Ammon's horn (tissue), 1 donor: Measurements from ENCODE around the gene EIPR1.
A peak's percentile ranks its signal among the peaks of the same experiment; 100 is the strongest.
"Not testable (repeated sequence)": the region's sequence is repeated elsewhere in the genome, so short reads cannot be mapped to it uniquely, and the experiment has no call there.

Source experiments
- DNase-seq: peaks from one replicate; pipeline ENCODE4 v3.0.0-alpha.2; 2016; ENCODE audit warnings: low spot score

EIPR1 gene

DNA sequence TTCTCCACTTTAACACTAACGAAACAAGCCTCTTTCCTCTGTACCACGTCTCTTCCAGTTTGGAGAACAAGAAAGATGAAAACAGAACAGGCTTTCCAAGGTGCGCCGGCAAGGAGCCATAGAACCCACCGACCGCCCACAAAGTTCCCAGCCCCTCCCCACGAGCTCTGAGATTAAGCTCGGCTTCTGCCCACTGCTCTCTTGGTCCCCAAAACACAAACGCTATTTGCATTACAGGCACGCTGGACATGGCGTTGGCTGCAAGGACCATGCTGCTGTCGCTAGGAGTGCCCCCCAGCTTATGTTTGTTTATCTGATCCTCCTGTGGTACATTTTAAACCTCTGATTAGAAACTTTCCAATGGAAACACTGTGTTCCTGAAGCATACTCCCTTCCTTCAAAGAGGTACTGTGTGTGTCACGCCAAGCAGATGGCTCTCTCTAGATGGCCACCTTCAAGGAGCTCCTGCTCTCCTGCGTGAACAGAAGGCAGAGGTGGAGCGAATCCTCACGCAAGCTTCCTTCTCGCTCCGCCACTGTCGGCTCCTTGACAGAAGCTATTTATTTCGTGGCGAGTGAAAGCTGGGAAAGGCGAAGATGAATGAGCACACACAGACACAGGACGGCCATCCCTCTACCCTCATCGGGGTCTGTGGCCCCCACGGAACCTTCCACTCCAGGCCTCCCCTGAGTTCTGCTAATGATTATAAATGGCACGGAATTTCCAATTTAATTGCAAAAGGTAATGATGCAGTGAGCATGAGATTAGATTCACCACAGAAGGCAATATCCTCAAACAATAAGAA lies 166.2 kb downstream of the EIPR1 start:
- no peak for DNase-seq

DNA sequence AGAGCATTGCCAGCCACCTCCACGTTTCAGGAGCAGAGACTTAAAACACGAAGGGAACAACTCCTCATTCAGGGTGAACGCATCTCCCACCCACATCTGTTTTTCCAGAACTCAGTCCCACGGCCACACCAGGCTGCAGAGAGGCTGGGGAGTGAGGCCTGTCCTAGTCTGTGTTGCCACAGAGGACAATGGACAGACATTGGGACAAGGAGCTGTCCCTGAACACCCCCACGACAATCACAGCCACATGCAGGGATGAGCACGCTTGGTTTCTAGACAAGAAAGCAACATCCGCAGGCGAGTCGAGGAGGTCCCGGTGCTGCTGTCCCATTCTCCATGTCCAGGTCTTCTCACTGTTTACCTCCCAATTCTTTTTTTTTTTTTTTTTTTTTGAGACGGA lies 167.4 kb downstream of the EIPR1 start:
- DNase-seq: no peak

DNA sequence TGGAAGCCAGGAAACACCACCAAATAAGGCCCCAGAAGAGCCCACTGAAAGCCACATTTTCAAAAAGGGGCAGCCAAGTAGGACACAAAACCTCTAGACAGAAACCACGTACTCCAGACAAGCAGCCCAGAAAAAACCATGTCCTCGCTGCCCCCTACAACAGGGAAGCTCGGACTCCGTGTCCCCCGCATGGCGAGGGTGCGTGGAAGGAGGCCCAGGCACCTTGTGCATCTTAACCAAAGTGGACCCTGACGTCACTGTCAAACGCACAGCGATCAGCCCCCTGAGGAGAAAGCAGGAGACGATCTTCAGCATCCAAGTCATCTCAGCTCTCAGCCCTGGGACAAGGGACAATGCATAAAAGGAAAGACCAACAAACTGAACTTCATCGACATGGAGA lies 168.4 kb downstream of the EIPR1 start:
- DNase-seq: no peak

DNA sequence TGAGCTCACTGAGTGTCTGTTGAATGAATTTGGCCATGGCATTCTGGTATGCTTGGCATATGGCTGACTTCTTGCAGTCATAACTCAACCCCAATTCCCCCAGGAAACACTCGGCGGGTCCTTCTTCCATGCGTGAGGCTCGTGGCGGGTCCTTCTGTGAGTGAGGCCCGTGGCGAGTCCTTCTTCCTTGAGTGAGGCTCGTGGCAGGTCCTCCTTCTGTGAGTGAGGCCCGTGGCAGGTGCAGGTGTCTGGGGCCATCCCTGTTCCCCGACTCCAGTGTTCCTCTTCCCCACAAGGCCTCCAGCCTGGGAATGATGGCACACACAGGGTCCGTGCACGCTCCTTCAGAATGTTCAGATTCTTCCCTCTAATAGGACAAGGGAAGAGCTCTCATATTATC lies 169.0 kb downstream of the EIPR1 start:
- no peak for DNase-seq

DNA sequence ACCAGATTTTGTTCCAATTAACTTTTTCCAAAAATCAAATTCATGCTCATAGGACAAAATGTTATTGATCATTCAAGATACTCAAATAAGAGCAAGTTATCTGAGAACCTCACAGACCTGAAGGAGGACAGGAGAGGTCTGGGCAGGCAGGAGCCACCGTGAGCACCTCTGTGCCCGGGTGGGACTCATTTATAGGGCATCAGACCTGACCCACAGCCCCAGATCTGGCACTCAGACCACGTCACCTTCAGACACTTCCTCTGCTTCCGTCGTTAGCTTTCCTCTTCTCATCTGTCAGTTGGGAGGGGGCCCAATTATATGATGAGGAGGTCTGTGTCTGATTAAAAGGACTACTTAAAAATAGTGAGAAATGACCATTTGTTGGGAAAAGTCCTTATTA lies 169.4 kb downstream of the EIPR1 start:
- no peak for DNase-seq

DNA sequence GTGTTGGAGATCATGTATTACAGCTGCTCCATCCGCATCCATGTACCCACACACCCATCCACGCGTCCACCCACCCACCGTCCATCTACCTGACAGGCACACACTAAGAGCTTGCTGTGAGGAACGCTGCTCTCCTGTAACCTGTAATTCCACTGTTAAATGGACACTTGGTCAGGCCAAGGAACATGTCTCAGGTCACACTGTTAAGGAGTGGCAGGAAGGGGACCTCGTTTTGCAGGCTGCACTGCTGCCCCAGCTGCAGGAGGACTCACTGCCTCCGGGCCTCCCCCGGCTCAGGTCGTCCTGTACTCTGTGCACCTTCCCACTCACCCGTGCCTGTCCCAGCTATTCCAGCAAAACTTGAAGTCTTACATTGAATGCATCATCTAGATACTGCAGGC lies 170.5 kb downstream of the EIPR1 start:
- no peak for DNase-seq

DNA sequence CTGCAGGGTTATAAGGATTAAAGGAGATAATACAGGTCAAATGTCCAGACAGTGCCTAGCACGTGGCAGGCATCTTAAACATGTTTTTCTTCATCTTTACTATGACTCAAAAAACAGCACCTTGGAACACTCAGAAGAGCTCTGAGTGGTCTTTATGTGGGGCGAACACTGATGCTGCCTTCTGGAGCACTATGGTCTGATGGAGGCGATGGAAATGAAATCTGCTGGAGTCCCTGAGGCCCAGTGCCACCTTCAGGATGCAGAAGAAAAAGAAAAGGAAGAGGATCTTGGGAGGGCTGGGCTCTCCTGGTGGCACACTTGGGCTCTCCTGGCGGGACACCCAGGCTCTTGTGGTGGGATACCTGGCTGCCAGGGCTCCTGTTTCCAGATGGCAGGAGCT lies 171.8 kb downstream of the EIPR1 start:
- DNase-seq: no peak

DNA sequence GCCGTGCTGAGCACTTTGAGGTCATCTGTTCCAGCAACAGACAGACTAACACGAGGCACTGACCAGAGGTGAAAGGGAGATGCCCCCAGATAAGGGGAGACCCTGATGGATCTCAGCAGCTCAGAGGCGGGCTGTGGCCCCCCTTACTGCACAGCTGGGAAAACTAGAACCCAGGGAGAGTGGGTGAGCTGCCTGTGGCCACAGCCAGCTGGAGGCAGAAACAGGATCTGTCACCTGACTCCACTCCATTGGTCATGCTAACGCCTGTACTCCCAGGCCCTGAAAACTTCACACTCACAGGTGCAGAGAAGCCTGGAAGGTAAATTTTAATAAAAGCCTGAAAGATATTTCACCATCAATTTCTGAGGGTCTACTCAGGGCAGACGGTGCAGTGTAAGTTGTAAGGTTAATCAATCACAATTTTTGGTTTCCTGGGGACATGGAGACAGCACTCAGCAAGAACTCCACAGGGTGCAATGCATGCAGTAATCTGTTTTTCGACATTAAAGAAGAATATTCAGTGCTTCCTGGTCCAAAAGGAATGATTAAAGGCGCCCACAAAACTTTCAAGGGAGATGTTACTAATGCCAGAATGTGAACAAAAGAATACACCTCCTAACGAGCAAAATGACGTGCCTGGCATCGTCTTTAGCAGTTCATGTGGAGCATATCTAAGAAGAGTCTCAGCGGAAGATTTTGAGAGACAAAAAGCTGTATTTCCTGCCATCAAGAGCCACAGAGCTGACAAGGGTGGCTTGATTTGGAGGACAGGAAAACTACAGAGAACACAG lies 173.4 kb downstream of the EIPR1 start:
- no peak for DNase-seq

DNA sequence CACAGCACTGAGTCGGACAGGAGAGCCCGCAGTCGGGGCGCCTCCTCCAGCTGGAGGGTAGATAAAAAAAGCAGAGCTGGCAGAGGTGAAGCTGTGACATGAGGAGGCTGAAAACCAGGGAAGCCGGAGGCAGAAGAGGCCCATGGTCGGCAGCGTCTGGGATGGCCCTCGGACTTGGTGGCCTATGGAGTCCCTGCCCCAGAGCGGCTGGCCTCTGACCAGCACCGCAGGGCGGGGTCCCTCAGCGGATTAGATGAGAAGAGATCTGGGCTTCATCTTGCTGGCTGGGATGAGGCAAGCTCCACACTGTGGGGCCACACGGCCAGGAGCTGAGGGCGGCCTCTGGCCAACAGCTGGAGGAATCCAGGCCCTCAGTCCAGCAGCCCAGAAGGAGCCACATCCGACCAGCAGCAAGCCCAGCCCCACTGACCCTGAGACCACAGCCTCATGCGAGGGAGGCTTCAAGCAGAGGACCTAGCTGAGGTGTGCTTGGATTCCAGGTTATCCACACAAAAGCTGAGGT lies 174.1 kb downstream of the EIPR1 start:
- DNase-seq: no peak

DNA sequence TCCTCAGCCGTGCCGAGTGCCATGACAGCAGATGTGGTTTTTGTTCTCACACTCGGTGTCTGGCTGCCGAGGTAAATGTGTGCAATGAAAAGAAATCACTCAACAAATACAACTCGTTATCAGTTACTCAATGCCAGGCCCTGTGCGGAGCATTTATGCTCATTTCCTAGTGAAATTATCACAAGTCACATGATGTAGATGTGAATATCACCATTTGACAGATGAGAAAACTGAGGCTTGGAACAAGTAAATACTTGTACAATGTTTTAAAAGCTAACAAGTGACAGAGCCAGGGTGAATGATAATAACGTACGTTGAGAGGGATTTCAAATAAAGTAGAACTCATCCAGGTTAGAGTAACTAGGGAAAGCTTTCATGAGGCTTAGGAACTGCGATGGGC lies 174.7 kb downstream of the EIPR1 start:
- no peak for DNase-seq

DNA sequence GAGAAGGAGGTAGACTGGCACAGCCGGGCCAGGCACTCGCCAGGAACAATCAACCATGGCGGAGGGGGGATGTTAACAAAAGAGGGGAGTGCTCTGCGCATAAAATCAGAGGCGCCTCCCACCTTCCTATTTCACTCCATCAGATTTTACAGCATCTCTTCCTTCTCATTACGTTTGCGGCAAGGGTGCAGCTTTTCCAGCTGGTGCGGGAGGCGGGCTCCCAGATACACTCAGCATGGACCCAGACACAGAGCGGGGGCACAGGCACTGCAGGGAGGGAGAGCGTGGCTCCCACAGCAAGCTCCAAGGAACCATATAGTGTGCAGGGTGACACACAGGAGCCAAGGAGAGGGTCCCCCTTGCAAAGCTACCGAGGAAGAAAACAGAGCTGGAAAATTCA lies 176.3 kb downstream of the EIPR1 start:
- DNase-seq: peak; percentile 65

DNA sequence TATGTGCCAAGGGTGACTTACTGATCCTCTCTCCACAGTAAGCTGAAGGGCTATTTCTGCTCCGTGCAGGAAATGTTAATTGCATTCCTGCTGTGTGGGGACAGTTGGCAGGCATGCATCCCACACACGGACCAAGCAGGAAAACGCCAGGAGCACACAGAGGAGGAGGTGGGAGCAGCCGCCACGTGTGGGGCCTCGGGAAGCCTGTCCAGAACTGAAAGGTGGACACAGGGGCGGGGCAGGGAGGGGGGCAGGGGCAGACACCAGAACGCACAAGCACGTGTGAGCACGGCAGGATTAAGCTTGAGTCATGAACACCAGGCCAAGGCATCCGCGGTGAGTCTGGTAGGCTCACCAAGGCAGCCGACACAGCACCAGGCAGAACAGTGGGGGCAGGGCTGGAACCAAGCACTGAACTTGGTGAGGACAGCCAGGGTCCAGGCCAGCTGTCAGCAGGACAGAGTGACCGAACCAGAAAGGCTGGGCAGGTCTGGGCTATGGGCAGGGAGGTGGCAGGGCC lies 177.1 kb downstream of the EIPR1 start:
- peak; percentile 25 for DNase-seq

DNA sequence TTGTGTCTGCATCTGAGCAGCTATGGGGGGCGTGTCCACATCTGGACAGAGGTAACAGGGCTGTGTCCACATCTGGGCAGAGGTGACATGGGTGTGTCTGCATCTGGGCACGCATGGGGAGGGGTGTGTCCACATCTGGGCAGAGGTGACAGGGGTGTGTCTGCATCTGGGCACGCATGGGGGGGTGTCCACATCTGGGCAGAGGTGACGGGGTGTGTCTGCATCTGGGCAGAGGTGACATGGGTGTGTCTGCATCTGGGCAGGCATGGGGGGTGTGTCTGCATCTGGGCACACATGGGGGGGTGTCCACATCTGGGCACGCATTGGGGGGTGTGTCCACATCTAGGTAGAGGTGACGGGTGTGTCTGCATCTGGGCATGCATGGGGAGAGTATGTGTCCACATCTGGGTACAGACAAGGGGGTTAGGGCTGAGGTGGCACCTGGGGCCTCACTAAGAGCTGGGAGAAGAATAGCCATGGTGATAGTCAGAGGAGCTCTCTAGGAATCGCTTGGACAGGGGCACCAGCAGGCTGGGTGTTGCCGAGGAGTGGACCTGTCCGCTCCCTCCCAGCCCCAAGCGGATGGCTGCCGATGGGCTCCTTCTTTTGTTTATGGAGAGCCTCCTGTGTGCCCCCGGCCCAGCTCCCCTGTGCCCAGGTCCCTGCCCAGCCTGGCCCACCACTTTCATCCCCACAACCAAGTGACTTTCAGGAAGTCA lies 177.8 kb downstream of the EIPR1 start:
- DNase-seq: no peak

DNA sequence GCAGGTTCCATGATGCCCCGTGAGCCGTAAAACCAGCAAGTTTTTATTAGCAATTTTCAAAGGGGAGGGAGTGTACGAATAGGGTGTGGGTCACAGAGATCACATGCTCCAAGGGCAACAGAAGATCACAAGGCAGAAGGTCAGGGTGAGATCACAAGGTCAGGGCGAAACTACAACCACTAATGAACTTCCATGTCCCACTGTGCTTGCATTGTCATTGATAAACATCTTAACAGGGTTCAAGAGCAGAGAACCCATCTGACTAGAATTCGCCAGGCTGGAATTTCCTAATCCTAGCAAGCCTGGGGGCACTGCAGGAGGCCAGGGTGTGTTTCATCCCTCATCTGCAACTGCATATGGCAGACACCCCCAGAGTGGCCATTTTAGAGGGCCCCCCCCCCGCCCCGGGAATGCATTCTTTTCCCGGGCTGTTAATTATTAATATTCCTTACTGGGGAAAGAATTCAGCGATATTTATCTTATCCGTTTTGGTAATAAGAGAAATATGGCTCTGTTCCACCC lies 178.9 kb downstream of the EIPR1 start:
- not testable (repeated sequence) for DNase-seq

DNA sequence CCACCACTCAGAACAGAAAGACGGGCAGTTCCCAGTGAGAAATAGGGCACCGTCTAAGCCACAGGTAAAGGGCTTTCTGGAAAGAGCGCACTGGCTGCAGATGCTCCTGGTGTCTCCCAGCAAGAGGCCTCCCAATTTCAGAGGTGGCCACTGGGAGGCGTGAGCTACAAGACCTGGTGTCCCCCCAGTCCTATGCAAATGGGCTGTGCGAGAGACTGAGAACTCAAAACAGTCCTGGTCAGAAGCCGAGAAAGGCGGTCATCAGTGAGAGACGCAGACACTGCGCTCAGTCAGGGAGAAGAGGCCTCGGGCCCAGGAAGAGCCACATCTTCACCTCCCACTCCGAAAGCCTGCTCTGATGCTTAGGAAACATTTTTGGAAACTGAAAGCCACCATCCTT lies 179.5 kb downstream of the EIPR1 start:
- DNase-seq: no peak

DNA sequence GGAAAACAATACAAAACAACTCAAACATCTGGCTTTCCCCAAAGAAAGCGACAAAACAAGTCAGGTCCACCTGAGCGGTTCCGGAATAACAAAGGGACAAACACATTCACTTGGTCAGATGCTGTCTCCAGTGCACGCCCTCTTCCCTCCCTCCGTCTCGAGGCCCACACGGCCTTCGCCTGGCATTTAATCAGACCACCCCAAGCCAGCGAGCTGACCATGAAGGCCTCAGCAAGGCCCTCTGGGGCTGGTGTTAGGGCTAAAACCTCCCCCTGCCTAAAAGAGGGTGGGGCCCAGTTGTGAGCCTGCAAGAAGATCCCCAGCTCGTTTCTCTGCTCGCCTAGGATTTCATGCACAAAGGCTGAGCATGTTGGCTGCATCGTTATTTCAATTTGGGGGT lies 180.3 kb downstream of the EIPR1 start:
- DNase-seq: no peak

DNA sequence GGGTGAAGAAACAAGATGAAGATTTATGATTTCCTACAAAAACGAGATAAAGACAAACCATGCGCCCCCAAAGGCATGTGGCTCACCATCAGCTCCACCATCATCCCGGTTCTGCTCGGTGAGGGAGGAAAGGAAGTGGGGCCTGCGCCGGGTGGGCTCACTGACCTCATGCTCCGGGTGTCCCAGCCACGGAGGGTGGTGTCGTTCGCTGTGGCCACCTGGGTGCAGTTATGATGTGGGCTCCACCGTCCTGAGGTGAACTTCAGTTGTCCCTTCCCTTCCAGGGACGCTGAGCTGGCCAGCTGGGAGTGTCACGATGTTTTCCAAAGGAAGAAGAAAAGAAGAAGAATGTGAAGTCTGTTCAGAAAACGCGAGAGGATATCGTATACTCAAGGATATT lies 180.9 kb downstream of the EIPR1 start:
- DNase-seq: no peak

DNA sequence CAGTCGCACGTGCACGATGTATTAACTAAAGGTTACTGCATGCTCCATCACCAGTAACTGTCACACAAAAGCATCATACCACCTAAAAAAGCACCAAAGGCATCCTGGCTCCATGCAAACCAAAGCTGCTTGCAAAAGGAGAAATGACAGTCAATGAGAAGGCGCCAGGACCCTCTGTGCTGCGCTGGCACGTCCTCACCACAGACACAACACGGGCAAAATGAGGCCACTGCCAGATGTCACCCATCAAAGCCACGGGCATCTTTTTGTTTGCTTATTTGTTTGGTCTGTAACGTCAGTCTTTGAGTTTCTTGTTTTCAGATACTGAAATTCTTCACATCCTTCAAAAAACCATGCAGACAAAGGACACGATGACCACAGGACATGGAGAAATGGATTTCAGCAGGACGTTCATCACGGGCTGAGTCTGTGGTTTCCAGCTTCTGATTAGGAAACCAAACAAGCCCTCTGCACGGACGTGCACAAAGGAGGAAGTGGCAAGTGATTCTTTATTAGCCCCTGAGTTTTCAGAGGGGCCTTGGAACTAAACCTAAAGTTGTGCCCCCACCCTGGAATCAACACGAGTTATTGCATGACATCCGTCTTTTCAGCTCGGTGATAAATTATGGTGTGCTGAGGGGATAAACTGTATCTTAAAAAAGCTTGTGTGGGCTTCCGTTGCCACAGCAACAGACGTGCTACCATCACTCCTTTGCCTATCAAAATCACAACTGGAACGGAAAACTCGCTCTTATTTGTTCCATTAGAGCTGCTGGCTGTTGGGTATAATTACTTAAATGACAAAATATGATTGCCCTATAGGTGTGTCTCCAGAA lies 181.8 kb downstream of the EIPR1 start:
- peak; percentile 44 for DNase-seq

DNA sequence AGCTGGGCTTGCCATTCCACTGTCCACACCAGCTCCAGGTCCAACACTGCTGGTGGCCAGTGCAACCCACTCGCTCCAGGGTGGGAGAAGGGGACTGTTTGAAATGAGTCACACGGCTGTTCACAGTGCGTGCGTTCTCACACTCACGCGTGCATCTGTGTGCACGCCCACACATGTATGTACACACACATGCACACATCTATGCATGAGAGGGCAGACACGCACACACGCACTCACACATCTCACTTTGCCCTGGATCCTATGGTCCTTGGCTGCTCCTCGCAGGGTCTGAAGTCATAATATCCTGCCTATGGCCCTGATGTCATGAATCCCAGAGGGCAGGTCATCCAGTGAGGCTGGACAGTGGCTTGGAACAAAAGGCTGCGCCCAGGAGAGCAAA lies 182.8 kb downstream of the EIPR1 start:
- DNase-seq: no peak

DNA sequence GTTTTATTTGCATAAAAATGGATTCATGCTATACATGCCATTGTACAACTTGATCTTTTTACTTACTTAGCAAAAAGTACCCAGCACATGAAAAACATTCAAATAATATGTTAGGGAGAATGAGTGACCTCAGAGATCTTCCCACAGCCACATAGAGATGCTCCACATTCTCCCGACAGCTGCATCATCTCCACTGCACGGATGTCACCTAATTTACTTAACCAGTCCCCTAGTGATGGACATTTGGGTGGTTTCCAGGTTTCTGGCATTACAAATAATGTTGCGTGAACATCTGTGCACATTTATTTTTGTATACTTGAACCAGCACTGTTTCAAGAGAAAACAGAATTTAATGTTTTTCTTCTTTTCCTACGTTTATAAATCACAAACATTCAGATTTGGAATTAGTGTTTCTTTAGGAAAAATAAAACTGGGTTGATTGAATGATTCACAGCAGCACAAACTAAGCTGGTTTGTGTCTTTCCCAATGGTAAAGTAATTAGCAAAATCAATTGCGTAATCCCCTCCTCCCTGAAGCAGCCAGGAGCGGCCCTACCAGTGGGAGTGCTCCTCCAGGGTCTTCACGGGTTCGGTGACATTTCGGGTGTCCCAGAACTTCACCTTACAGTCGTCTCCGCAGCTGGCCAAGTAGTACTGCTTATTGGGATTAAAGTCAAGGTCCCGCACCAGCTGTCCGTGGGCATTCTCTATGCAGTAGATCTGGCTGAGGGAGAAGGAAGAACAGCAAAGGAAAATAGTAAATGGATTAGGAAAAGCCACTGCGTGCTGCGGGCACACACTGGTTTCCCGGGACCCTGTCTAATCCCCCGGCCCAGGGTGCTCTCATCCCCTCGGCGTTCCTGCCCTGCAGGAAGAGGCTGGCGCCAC lies 183.9 kb downstream of the EIPR1 start:
- no peak for DNase-seq
